Measurements from ENCODE around the gene GAS7. TPM values are rescaled to one million over a fixed set of nuclear protein-coding genes. Genes with fewer than 3 reads are reported as not detected.
A peak's percentile ranks its signal among the peaks of the same experiment; 100 is the strongest.

GAS7 gene
- total and polyA plus RNA-seq, 2 of the 13 experiments (the other 11 are each of a cell fraction or from before 2014, with no cell fraction given) = 1.0 to 5.2 TPM

DNA sequence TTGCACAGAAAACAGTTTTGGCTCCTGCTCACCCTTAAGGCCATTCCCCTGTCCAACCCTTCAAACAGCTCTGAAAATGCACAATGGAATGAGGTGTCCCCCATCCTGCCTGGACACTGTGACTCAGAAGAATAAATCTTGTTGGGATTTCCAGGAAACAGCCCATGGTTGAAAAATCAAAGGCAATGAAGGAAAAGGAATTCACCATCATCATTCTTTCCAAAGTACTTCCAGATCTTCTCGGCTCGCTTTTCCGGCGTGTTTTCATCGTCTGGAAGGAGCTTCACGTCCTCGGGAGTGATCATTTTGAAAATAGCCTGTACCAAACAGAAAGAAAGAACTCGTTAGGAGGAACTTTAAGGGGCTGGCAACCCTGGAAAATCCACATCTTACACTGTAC is 297.6 kb downstream of the GAS7 start (continued):
- TF ChIP-seq SNAI1 (CRISPR knock-in tag; IDR thresholded peaks at IDR 0.05; ENCODE audit: borderline replicate concordance) (no peak), MED1 (CRISPR knock-in tag; IDR thresholded peaks at IDR 0.05) (no peak)

DNA sequence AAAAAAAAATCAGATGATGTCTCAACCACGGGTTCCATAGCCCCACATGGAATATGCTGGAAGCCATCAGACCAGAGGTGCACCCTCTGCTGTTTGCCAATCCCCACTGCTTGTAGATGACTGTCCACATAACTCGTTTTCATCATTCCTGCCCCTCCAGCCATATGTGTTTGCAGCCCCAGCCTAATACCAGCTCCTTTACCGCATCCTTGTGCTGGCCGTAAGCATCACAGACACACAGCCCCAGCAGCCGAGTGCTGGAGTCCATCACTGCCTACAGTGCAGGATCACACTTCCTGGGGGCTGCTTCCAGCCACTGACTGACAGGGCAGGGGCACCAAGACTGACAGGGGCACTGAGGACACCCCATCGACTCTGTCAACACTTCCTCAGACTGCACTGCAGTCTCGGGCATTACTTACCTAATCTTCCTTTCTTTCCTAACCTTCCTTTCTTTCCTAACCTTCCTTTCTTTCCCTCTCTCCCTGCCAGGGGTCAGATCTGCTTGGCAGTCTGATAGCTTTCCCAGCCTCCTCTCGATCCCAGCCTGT is 298.3 kb downstream of the GAS7 start:
- WGBS (ENCODE audit: low lambda C conversion rate) = under 1% methylated on average over 5 of the region's 8 CpGs
- no peak overlapping the region for H2AFZ ChIP-seq (ENCODE audit: low read length)
- no peak overlapping the region for H3K4me3 ChIP-seq (replicated peaks in 1 of 3; ENCODE audit: insufficient read depth in 1 of 3, low read depth in 2 of 3, low read length in 3 of 3)
- H3K9me3 ChIP-seq (ENCODE audit: low read length) = no peaks in the 10 kb centered on the region
- FAIRE-seq = no peak
- no peaks in the 10 kb centered on the region for H3K79me2 ChIP-seq (ENCODE audit: insufficient read depth, low read length)
- H4K20me1 ChIP-seq (ENCODE audit: insufficient read depth, low read length) = no peaks in the 10 kb centered on the region
- no peak for ATAC-seq
- H3K27me3 ChIP-seq (ENCODE audit: control insufficient read depth in 1 of 2, insufficient read depth in 2 of 2, low read length in 2 of 2) = peaks cover 0 to 16% of the 10 kb centered on the region in 2 experiments; a peak in 3 of 5 replicates
- no peak for TF ChIP-seq ZNF703 (CRISPR knock-in tag; IDR thresholded peaks at IDR 0.05; ENCODE audit: borderline replicate concordance)
- no peak for TF ChIP-seq ZNF331 (CRISPR knock-in tag; IDR thresholded peaks at IDR 0.05)
- H3K27ac ChIP-seq (ENCODE audit: extremely low read length, insufficient read depth, low read length) = no peak overlapping the region
- no peak overlapping the region for H3K4me2 ChIP-seq (ENCODE audit: low read depth, low read length)
- ChIA-PET POLR2A (no interaction called here), CTCF (ENCODE audit: low intra/inter-chr PET ratio, low total read pairs) (no interaction called here)
- intact Hi-C loops (cut with micrococcal nuclease; ENCODE audit: unreplicated experiment) (no loop called here), in situ Hi-C loops (cut with HindIII; ENCODE audit: extremely low pct_ligation_motif_present, low pct_unique_long_range_greater_than_20kb) (no loop called here)
- H3K36me3 ChIP-seq (replicated peaks in 1 of 2; ENCODE audit: control insufficient read depth in 1 of 2, insufficient read depth in 2 of 2, low read length in 2 of 2) = no peaks in the 10 kb centered on the region
- no peak for DNase-seq (ENCODE audit: low spot score)
- H3K4me1 ChIP-seq (ENCODE audit: insufficient read depth, low read length) = no peaks in the 10 kb centered on the region
- no peak overlapping the region for H3K9ac ChIP-seq (ENCODE audit: insufficient read depth, low read depth, low read length)
- BruUV-seq (replicated peaks) = no TSS peak

DNA sequence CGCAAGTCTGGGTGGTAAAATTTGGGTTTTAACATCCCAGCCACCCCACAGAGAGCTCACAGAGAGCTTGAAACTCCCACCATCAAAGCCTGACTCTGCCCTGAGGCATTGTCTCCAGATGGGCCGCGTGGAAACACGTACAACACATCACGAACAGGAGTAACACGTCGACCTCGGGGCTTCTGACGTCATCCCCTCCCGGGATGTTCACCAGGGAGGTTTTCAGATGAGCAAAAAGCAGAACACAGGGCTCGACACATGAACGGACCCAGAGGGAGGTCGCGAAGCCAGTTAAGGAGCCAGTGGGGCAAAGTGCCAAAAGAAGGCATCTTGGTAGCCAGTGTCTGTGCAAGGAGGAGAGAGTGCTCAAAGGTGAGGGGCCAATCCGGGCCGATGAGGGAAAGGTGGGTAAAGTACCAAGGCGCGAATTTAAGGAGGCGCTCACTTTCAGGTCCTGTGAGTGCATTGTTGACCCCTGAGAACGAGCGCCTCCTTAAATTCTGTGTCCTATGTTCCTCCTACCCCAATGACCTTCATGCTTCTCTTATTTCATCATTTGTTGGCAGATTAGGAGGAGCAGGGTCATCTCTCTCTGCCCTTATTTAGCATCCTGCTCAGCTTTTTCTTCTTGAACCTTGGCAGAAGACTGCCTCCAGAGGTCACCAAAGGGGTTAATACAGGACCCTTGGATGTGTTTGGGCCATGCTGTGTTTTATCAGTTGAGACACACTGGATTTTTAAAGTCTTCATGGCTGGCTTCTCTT is 298.9 kb downstream of the GAS7 start:
- WGBS (ENCODE audit: low lambda C conversion rate) = 27% methylated on average over 21 of the region's 21 CpGs
- BruUV-seq (replicated peaks) = no TSS peak
- H3K27ac ChIP-seq (ENCODE audit: extremely low read length, insufficient read depth, low read length) = no peak overlapping the region
- no peak overlapping the region for H2AFZ ChIP-seq (ENCODE audit: low read length)
- H3K79me2 ChIP-seq (ENCODE audit: insufficient read depth, low read length) = no peaks in the 10 kb centered on the region
- no peaks in the 10 kb centered on the region for H3K9me3 ChIP-seq (ENCODE audit: low read length)
- in situ Hi-C loops (cut with HindIII; ENCODE audit: extremely low pct_ligation_motif_present, low pct_unique_long_range_greater_than_20kb) = no loop called here
- peak; percentile 86 for TF ChIP-seq ATF7 (IDR thresholded peaks at IDR 0.05)
- no peak for TF ChIP-seq ATF7 (CRISPR knock-in tag; IDR thresholded peaks at IDR 0.05)
- peak; percentile 93 for TF ChIP-seq CREB1 (IDR thresholded peaks at IDR 0.05)
- TF ChIP-seq CREB1 (CRISPR knock-in tag; IDR thresholded peaks at IDR 0.05) = no peak
- TF ChIP-seq, protein P1, sequence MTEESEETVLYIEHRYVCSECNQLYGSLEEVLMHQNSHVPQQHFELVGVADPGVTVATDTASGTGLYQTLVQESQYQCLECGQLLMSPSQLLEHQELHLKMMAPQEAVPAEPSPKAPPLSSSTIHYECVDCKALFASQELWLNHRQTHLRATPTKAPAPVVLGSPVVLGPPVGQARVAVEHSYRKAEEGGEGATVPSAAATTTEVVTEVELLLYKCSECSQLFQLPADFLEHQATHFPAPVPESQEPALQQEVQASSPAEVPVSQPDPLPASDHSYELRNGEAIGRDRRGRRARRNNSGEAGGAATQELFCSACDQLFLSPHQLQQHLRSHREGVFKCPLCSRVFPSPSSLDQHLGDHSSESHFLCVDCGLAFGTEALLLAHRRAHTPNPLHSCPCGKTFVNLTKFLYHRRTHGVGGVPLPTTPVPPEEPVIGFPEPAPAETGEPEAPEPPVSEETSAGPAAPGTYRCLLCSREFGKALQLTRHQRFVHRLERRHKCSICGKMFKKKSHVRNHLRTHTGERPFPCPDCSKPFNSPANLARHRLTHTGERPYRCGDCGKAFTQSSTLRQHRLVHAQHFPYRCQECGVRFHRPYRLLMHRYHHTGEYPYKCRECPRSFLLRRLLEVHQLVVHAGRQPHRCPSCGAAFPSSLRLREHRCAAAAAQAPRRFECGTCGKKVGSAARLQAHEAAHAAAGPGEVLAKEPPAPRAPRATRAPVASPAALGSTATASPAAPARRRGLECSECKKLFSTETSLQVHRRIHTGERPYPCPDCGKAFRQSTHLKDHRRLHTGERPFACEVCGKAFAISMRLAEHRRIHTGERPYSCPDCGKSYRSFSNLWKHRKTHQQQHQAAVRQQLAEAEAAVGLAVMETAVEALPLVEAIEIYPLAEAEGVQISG (CRISPR knock-in tag; IDR thresholded peaks at IDR 0.05) = no peak
- TF ChIP-seq KDM1A (CRISPR knock-in tag; IDR thresholded peaks at IDR 0.05) = no peak
- no peak for TF ChIP-seq ZNF292 (CRISPR knock-in tag; IDR thresholded peaks at IDR 0.05; ENCODE audit: borderline replicate concordance, low read depth)
- intact Hi-C loops (cut with micrococcal nuclease; ENCODE audit: unreplicated experiment) = no loop called here
- no peak overlapping the region for H3K4me2 ChIP-seq (ENCODE audit: low read depth, low read length)
- no peak overlapping the region for H3K4me3 ChIP-seq (replicated peaks in 1 of 3; ENCODE audit: insufficient read depth in 1 of 3, low read depth in 2 of 3, low read length in 3 of 3)
- FAIRE-seq (no peak), DNase-seq (ENCODE audit: low spot score) (no peak), ATAC-seq (no peak)
- ChIA-PET CTCF (ENCODE audit: low intra/inter-chr PET ratio, low total read pairs) (no interaction called here), POLR2A (no interaction called here)
- no peak overlapping the region for H3K9ac ChIP-seq (ENCODE audit: insufficient read depth, low read depth, low read length)
- no peaks in the 10 kb centered on the region for H3K4me1 ChIP-seq (ENCODE audit: insufficient read depth, low read length)
- H3K27me3 ChIP-seq (ENCODE audit: control insufficient read depth in 1 of 2, insufficient read depth in 2 of 2, low read length in 2 of 2) = peaks cover 0 to 16% of the 10 kb centered on the region in 2 experiments; a peak in 3 of 5 replicates
- no peaks in the 10 kb centered on the region for H4K20me1 ChIP-seq (ENCODE audit: insufficient read depth, low read length)
- no peaks in the 10 kb centered on the region for H3K36me3 ChIP-seq (replicated peaks in 1 of 2; ENCODE audit: control insufficient read depth in 1 of 2, insufficient read depth in 2 of 2, low read length in 2 of 2)
